Activated B cell treated with CpG ODN at 0.5 μM for 24 hours (primary cell): ENCODE measurements around the gene RNASE12. TPM values are rescaled to one million over a fixed set of nuclear protein-coding genes. Genes with fewer than 3 reads are reported as not detected.

Experiments used
- ATAC-seq: fragments of 200-7000 bp; cut with Tn5 transposase; one replicate; pipeline ENCODE4 v1.10.0; 2021; ENCODE audit warnings: low read depth, mild to moderate bottlenecking, moderate library complexity
- CTCF ChIA-PET: fragments of 350-600 bp; sonication (Branson Sonifier 250); formaldehyde crosslinking; loops from one replicate; lab custom pipeline; 2021; ENCODE audit warnings: antibody characterized with exemption; lab: Charles Lee
- POLR2A ChIA-PET: fragments of 350-600 bp; sonication (Branson Sonifier 250); formaldehyde crosslinking; loops from one replicate; lab custom pipeline; 2021; ENCODE audit warnings: antibody characterized with exemption; lab: Charles Lee
- DNase-seq: peaks from one replicate; pipeline ENCODE4 v3.0.0; 2022
- H3K27ac Mint-ChIP-seq: one replicate; pipeline ENCODE4 v1.8.0; 2020; ENCODE audit warnings: mixed read lengths
- H3K27me3 Mint-ChIP-seq: one replicate; pipeline ENCODE4 v1.8.0; 2021; ENCODE audit warnings: mixed read lengths
- H3K36me3 Mint-ChIP-seq: one replicate; pipeline ENCODE4 v1.8.0; 2021; ENCODE audit warnings: low read depth, mixed read lengths
- H3K4me1 Mint-ChIP-seq: one replicate; pipeline ENCODE4 v1.8.0; 2021; ENCODE audit warnings: mixed read lengths
- H3K4me3 Mint-ChIP-seq: one replicate; pipeline ENCODE4 v1.8.0; 2020; ENCODE audit warnings: mild to moderate bottlenecking, mixed read lengths
- H3K9me3 Mint-ChIP-seq: one replicate; pipeline ENCODE4 v1.8.0; 2020; ENCODE audit warnings: mixed read lengths
- CTCF ChIP-seq: fragments of 200-600 bp; IDR thresholded peaks from one replicate; pipeline ENCODE4 v1.8.0; 2022; ENCODE audit warnings: antibody characterized with exemption, mild to moderate bottlenecking
- intact Hi-C: fragments of 100-400 bp; cut with micrococcal nuclease; formaldehyde crosslinking; loops from one replicate; pipeline ENCODE4 v1.15.1; 2024
- total RNA-seq: library from RNA; stranded (reverse); gene quantifications from 2 replicates; pipeline ENCODE4 v1.2.3, GENCODE V29; 2022

RNASE12 gene
- total RNA-seq, 1 donor from 2014 or later = not detected

GRCh38 chr14:20551606-20552005 is 39.6 kb downstream of the RNASE12 start:
- ChIA-PET POLR2A (no interaction called here), CTCF (no interaction called here)
- ATAC-seq = no peak
- Mint-ChIP-seq H3K27ac (no peak overlapping the region), H3K4me1 (no peaks in the 10 kb centered on the region), H3K36me3 (no peaks in the 10 kb centered on the region), H3K4me3 (no peak overlapping the region), H3K9me3 (no peaks in the 10 kb centered on the region), H3K27me3 (peaks cover 6% of the 10 kb centered on the region)
- no peak for DNase-seq
- no peak for TF ChIP-seq CTCF
- intact Hi-C loops = no loop called here

- no peaks in the 10 kb centered on the region for H3K36me3 Mint-ChIP-seq
- H3K27ac Mint-ChIP-seq = no peak overlapping the region
Observed at GRCh38 chr14:20550926-20551325, 40.2 kb downstream of the RNASE12 start.

GRCh38 chr14:20548414-20549158 is 42.6 kb downstream of the RNASE12 start:
- POLR2A ChIA-PET = interaction anchor here (0.6 kb wide), 1 partner anchor 523 kb away, joined by 4 read pairs; no protein-coding TSS in a partner anchor
- Mint-ChIP-seq H3K27me3 (peaks cover 15% of the 10 kb centered on the region), H3K27ac (no peak overlapping the region), H3K9me3 (no peaks in the 10 kb centered on the region), H3K36me3 (no peaks in the 10 kb centered on the region), H3K4me1 (no peaks in the 10 kb centered on the region), H3K4me3 (no peak overlapping the region)
- DNase-seq (no peak), ATAC-seq (no peak)
- no peak for TF ChIP-seq CTCF
- CTCF ChIA-PET = no interaction called here
- intact Hi-C loops = no loop called here

More at GRCh38 chr14:20550926-20551325, 40.2 kb downstream of the RNASE12 start:
- no peak for DNase-seq
- ChIA-PET POLR2A (no interaction called here), CTCF (no interaction called here)
- no peak for TF ChIP-seq CTCF
- Mint-ChIP-seq H3K4me3 (no peak overlapping the region), H3K27me3 (peaks cover 8% of the 10 kb centered on the region), H3K4me1 (no peaks in the 10 kb centered on the region), H3K9me3 (no peaks in the 10 kb centered on the region)
- ATAC-seq = no peak
- intact Hi-C loops = no loop called here

GRCh38 chr14:20546877-20547276 is 44.3 kb downstream of the RNASE12 start:
- DNase-seq = no peak
- H3K36me3 Mint-ChIP-seq = no peaks in the 10 kb centered on the region
- POLR2A ChIA-PET = no interaction called here
- no peaks in the 10 kb centered on the region for H3K9me3 Mint-ChIP-seq
- H3K27ac Mint-ChIP-seq = no peak overlapping the region
- intact Hi-C loops = no loop called here
- H3K4me1 Mint-ChIP-seq = no peaks in the 10 kb centered on the region
- TF ChIP-seq CTCF = no peak
- no peak for ATAC-seq
- CTCF ChIA-PET = no interaction called here
- no peak overlapping the region for H3K4me3 Mint-ChIP-seq
- H3K27me3 Mint-ChIP-seq = peaks cover 15% of the 10 kb centered on the region

Other genes starting within 250 kb of the RNASE12 start
- 17.1 and 19.5 TPM in 2 replicates for gene PARP2, start 247.7 kb downstream of the RNASE12 start, total RNA-seq
- gene TEP1, start 177.9 kb downstream of the RNASE12 start, total RNA-seq = 99.0 and 120 TPM in 2 replicates
- 0.42 and 0.53 TPM in 2 replicates for gene KLHL33, start 155.2 kb downstream of the RNASE12 start, total RNA-seq
- gene OSGEP, start 136.6 kb downstream of the RNASE12 start, total RNA-seq = 98.3 and 112 TPM in 2 replicates
- 215 and 231 TPM in 2 replicates for gene APEX1, start 136.2 kb downstream of the RNASE12 start, total RNA-seq
- 84.8 and 87.3 TPM in 2 replicates for gene PIP4P1, start 129.9 kb downstream of the RNASE12 start, total RNA-seq
- gene PNP, start 122.0 kb downstream of the RNASE12 start, total RNA-seq = 87.2 and 88.0 TPM in 2 replicates
- gene RNASE10, start 85.8 kb downstream of the RNASE12 start, total RNA-seq = 0.32 and 0.73 TPM in 2 replicates
- not detected in 2 replicates for gene RNASE9, start 30.3 kb downstream of the RNASE12 start, total RNA-seq
- gene RNASE11, start 3.4 kb downstream of the RNASE12 start, total RNA-seq = not detected in 2 replicates
- gene OR6S1, start 50.3 kb upstream of the RNASE12 start, total RNA-seq = not detected in 2 replicates
- 0.20 and 1.0 TPM in 2 replicates for gene RNASE4, start 93.2 kb upstream of the RNASE12 start, total RNA-seq
- 1.1 TPM in 1 of 2 replicates, not detected in the other for gene ANG, start 97.4 kb upstream of the RNASE12 start, total RNA-seq
- gene EDDM3A, start 154.5 kb upstream of the RNASE12 start, total RNA-seq = not detected in 2 replicates
- gene EDDM3B, start 177.0 kb upstream of the RNASE12 start, total RNA-seq = not detected in 2 replicates
- gene RNASE6, start 189.9 kb upstream of the RNASE12 start, total RNA-seq = 9.0 and 10.0 TPM in 2 replicates
- not detected in 2 replicates for gene RNASE1, start 211.5 kb upstream of the RNASE12 start, total RNA-seq